Activated T-helper 2 cell treated with anti-CD3 and anti-CD28 coated beads, Interferon-gamma antibody, Interleukin-2, Interleukin-4, amounts not matched to agents 10 μg/mL and 5 μg/mL and 100 μg/mL, durations not matched to agents 14 hours and 24 hours and 36 hours (primary cell): ENCODE results near the gene PRAMEF1. TPM values are rescaled to one million over a fixed set of nuclear protein-coding genes. Genes with fewer than 3 reads are reported as not detected.
"Not testable (repeated sequence)": the region's sequence is repeated elsewhere in the genome, so short reads cannot be mapped to it uniquely, and the experiment has no call there.

ENCODE experiments used
- DNase-seq: peaks from one replicate; pipeline ENCODE4 v3.0.0; 2021; ENCODE audit warnings: low spot score
- H3K27ac Mint-ChIP-seq: one replicate; pipeline ENCODE4 v1.8.0; 2021; ENCODE audit warnings: mixed read lengths
- H3K27me3 Mint-ChIP-seq: one replicate; pipeline ENCODE4 v1.8.0; 2021; ENCODE audit warnings: low read depth, mixed read lengths
- H3K36me3 Mint-ChIP-seq: one replicate; pipeline ENCODE4 v1.8.0; 2021; ENCODE audit warnings: low read depth, mixed read lengths
- H3K4me1 Mint-ChIP-seq: one replicate; pipeline ENCODE4 v1.8.0; 2021; ENCODE audit warnings: low read depth, mixed read lengths
- H3K4me3 Mint-ChIP-seq: one replicate; pipeline ENCODE4 v1.8.0; 2021; ENCODE audit warnings: low read depth, mild to moderate bottlenecking, moderate library complexity, mixed read lengths
- H3K9me3 Mint-ChIP-seq: one replicate; pipeline ENCODE4 v1.8.0; 2021; ENCODE audit warnings: mixed read lengths
- intact Hi-C: fragments of 100-400 bp; cut with micrococcal nuclease; formaldehyde crosslinking; loops from one replicate; pipeline ENCODE4 v1.15.1; 2023
- total RNA-seq: library from RNA; stranded (reverse); gene quantifications from 2 replicates; pipeline ENCODE4 v1.2.3, GENCODE V29; 2022

The PRAMEF1 gene
- not detected in 2 replicates for total RNA-seq

GRCh38 chr1:12791097-12791496, at the start of gene PRAMEF1:
Gene PRAMEF1 (plus strand): TSS chr1:12791397. CDS start chr1:12793228, 1,831 bp downstream.
- DNase-seq, intact Hi-C loops, H3K27ac Mint-ChIP-seq, H3K36me3 Mint-ChIP-seq, H3K4me3 Mint-ChIP-seq, H3K9me3 Mint-ChIP-seq, H3K4me1 Mint-ChIP-seq, H3K27me3 Mint-ChIP-seq: not testable (repeated sequence)

GRCh38 chr1:12741946-12742345, 49.3 kb upstream of the PRAMEF1 start:
- no peaks in the 10 kb centered on the region for H3K36me3 Mint-ChIP-seq
- peaks cover 5% of the 10 kb centered on the region for H3K9me3 Mint-ChIP-seq
- peaks cover 24% of the 10 kb centered on the region for H3K27me3 Mint-ChIP-seq
- DNase-seq: no peak
- H3K4me3 Mint-ChIP-seq: no peak overlapping the region
- H3K4me1 Mint-ChIP-seq: peaks cover 14% of the 10 kb centered on the region
- H3K27ac Mint-ChIP-seq: no peak overlapping the region
- intact Hi-C loops: no loop called here

DNA sequence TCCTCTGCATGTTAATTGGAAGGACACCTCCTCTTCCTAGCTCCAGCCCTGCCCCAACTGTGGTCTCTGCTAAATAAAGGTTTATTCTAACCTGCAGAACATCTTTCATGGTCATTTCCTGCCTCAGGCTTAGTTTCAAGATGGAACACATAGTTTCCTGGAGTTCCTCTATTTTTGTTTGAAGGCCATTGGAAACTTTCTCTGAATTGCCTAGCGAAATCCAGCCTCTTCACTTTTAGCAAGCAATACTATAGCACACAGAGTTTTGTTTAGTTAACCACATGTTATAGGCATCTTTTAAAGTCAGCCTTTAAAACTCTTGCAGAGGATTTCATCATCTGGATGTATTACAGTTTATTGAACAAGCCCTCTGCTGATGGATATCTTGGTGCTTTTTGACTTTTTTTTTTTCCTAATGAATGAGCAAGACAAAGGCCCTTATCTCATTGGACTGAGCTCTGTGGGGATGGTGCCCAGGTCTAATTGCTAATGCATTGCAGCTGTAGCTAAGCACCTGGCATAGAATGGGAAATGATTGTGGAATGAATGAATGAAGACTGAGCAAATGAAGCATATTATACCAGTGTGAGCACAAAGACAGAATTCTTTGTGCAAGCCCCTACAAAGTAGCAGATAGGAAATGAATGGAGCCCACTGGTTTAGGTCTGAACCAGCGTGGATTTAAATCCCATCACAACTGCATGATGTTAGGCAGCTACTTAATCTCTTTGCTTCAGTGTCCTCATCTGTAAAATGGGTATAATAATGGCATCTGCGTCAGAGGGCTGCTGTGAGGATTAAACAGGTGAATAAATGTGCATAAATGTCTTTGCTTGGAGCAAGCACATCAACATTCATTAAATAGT, 45.8 kb upstream of the PRAMEF1 start:
- peaks cover 14% of the 10 kb centered on the region for H3K4me1 Mint-ChIP-seq
- DNase-seq: no peak
- no peak overlapping the region for H3K27ac Mint-ChIP-seq
- H3K27me3 Mint-ChIP-seq: peaks cover 22% of the 10 kb centered on the region
- H3K9me3 Mint-ChIP-seq: peaks cover 30% of the 10 kb centered on the region
- H3K4me3 Mint-ChIP-seq: no peak overlapping the region
- H3K36me3 Mint-ChIP-seq: no peaks in the 10 kb centered on the region
- intact Hi-C loops: no loop called here

- Mint-ChIP-seq H3K4me1 (peaks cover 14% of the 10 kb centered on the region), H3K27me3 (peaks cover 26% of the 10 kb centered on the region), H3K9me3 (peaks cover 33% of the 10 kb centered on the region), H3K4me3 (no peak within 1 kb of the TSS), H3K27ac (no peak within 1 kb of the TSS), H3K36me3 (no peaks in the 10 kb centered on the region)
- intact Hi-C loops: no loop called here
- DNase-seq: no peak
Observed at GRCh38 chr1:12745992-12746323, 45.2 kb upstream of the PRAMEF1 start, which contains the start of gene CFAP107. Gene CFAP107 (plus strand): TSS chr1:12746200. CDS start chr1:12746431, 231 bp downstream.

GRCh38 chr1:12748778-12749355, 42.3 kb upstream of the PRAMEF1 start:
- peaks cover 33% of the 10 kb centered on the region for H3K9me3 Mint-ChIP-seq
- H3K27ac Mint-ChIP-seq: no peak overlapping the region
- peaks cover 14% of the 10 kb centered on the region for H3K4me1 Mint-ChIP-seq
- H3K4me3 Mint-ChIP-seq: no peak overlapping the region
- intact Hi-C loops: no loop called here
- peaks cover 25% of the 10 kb centered on the region for H3K27me3 Mint-ChIP-seq
- no peak for DNase-seq
- H3K36me3 Mint-ChIP-seq: no peaks in the 10 kb centered on the region

- no peak overlapping the region for H3K4me3 Mint-ChIP-seq
- intact Hi-C loops: no loop called here
- H3K4me1 Mint-ChIP-seq: no peaks in the 10 kb centered on the region
- H3K27ac Mint-ChIP-seq: no peak overlapping the region
- H3K27me3 Mint-ChIP-seq: peaks cover 21% of the 10 kb centered on the region
- peaks cover 9% of the 10 kb centered on the region for H3K9me3 Mint-ChIP-seq
- H3K36me3 Mint-ChIP-seq: no peaks in the 10 kb centered on the region
- DNase-seq: no peak
Observed at GRCh38 chr1:12754738-12755137, 36.5 kb upstream of the PRAMEF1 start.

- intact Hi-C loops: no loop called here
- no peak overlapping the region for H3K27ac Mint-ChIP-seq
- peaks cover 13% of the 10 kb centered on the region for H3K27me3 Mint-ChIP-seq
- no peaks in the 10 kb centered on the region for H3K4me1 Mint-ChIP-seq
- DNase-seq: no peak
- no peak overlapping the region for H3K4me3 Mint-ChIP-seq
- no peaks in the 10 kb centered on the region for H3K36me3 Mint-ChIP-seq
- no peaks in the 10 kb centered on the region for H3K9me3 Mint-ChIP-seq
Observed at GRCh38 chr1:12756273-12756672, 34.9 kb upstream of the PRAMEF1 start.

- Mint-ChIP-seq H3K4me1 (no peaks in the 10 kb centered on the region), H3K27ac (no peak overlapping the region), H3K27me3 (peaks cover 13% of the 10 kb centered on the region), H3K9me3 (no peaks in the 10 kb centered on the region), H3K36me3 (no peaks in the 10 kb centered on the region), H3K4me3 (no peak overlapping the region)
- intact Hi-C loops: no loop called here
- DNase-seq: no peak
Observed at GRCh38 chr1:12756768-12757413, 34.3 kb upstream of the PRAMEF1 start.

DNA sequence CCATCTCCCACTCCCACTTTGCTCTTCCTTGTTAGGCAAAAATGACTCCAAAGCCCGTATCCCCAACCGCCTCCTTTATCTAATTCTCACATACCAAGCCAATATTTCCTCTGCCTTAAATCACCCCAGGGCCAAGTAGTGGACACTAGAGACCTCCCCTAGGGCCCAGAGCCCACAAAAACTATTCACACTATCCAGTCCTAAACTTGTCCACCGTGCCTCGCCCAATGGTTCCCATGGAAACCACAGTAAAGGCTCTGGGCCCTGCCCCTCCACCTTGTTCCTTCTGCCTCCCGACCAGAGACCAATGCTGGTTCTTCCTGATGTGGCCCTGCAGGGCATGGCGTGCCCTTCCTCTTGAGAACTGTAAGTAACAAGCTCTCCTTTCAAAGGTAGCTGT, 33.4 kb upstream of the PRAMEF1 start:
- Mint-ChIP-seq H3K36me3 (no peaks in the 10 kb centered on the region), H3K9me3 (no peaks in the 10 kb centered on the region), H3K27me3 (peaks cover 13% of the 10 kb centered on the region), H3K27ac (no peak overlapping the region), H3K4me1 (no peaks in the 10 kb centered on the region), H3K4me3 (no peak overlapping the region)
- intact Hi-C loops: no loop called here
- no peak for DNase-seq

DNA sequence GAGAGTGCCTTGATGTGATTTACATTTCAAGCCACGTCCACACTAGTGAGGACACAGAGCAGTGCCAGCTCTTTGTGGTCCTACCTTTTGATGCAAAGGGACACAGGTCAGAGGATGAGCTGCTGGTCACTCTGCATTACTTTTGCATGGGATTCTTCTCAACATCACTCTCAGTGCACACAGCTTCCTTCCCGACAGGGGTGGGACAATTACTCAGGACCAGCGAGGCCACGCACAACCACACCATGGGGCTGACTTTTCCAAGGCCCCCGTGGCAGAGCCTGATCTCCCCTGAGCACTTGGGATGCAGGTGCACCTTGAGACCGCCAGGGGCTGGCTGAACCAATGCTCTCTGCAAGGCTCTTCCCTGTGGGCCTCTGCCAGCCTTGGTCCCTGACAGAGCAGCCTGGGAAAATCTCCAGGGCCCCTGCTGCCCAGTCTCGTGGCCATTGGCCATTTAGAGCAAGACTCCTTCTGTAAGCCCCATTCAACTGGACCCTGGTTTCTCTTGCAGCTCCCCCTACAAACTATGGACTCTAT, 30.9 kb upstream of the PRAMEF1 start:
- Mint-ChIP-seq H3K4me1 (no peaks in the 10 kb centered on the region), H3K27me3 (peaks cover 5% of the 10 kb centered on the region), H3K4me3 (no peak overlapping the region), H3K27ac (no peak overlapping the region), H3K9me3 (no peaks in the 10 kb centered on the region), H3K36me3 (no peaks in the 10 kb centered on the region)
- DNase-seq: no peak
- intact Hi-C loops: no loop called here

- Mint-ChIP-seq H3K27me3 (peaks cover 5% of the 10 kb centered on the region), H3K4me1 (no peaks in the 10 kb centered on the region), H3K36me3 (no peaks in the 10 kb centered on the region), H3K9me3 (no peaks in the 10 kb centered on the region), H3K27ac (no peak overlapping the region), H3K4me3 (no peak overlapping the region)
- intact Hi-C loops: no loop called here
- DNase-seq: no peak
Observed at GRCh38 chr1:12761781-12762180, 29.4 kb upstream of the PRAMEF1 start.

GRCh38 chr1:12762766-12763165, 28.4 kb upstream of the PRAMEF1 start:
- H3K4me1 Mint-ChIP-seq: no peaks in the 10 kb centered on the region
- H3K27me3 Mint-ChIP-seq: peaks cover 6% of the 10 kb centered on the region
- no peak overlapping the region for H3K27ac Mint-ChIP-seq
- H3K4me3 Mint-ChIP-seq: no peak overlapping the region
- intact Hi-C loops: no loop called here
- DNase-seq: no peak
- no peaks in the 10 kb centered on the region for H3K9me3 Mint-ChIP-seq
- H3K36me3 Mint-ChIP-seq: no peaks in the 10 kb centered on the region

- Mint-ChIP-seq H3K4me3 (no peak overlapping the region), H3K27ac (no peak overlapping the region), H3K27me3 (peaks cover 3% of the 10 kb centered on the region), H3K4me1 (no peaks in the 10 kb centered on the region), H3K9me3 (no peaks in the 10 kb centered on the region), H3K36me3 (no peaks in the 10 kb centered on the region)
- DNase-seq: no peak
- intact Hi-C loops: no loop called here
Observed at GRCh38 chr1:12763479-12763878, 27.7 kb upstream of the PRAMEF1 start.
